Measurements from ENCODE around the gene CD164L2.

The CD164L2 gene

DNA sequence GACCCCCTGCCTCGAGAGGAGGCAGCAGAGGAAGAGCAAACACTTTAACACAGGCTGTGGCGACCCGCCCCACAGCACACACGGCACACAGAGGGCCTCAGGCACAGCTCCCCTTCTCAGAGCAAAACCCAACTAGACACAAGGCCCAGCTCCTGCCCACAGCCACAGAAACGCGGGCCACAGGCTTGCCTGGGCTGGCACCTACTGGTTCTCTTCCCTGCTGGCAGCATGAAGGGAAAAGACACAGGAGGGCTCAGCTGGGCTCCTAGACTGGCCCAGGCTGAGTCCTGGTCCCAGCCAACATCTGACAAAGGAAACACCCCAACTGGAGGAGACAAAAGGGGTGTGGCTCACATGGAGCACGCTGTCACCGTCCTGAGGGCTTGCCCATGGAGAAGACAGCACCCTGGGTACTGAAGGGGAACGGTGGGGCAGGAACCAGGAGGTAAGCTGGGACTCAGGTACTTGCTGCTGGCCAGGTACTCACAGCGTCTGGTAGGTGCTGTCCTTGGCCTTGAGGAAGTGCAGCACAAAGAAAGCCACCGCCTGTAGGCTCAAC lies 3.5 kb downstream of the CD164L2 start:
- Histone ChIP-seq H2BK15ac (ENCODE audit: low read depth, poor library complexity, severe bottlenecking) (no peak overlapping the region), H3K4me2 (ENCODE audit: low read length, poor library complexity, severe bottlenecking) (no peak overlapping the region), H3K23ac (ENCODE audit: low read length in 2 of 2) (no peak overlapping the region), H3K27ac (ENCODE audit: low read length, poor library complexity, severe bottlenecking) (no peak overlapping the region), H4K8ac (ENCODE audit: low read length) (peak overlapping the region; percentile 21), H3K4ac (ENCODE audit: low read depth in 1 of 2, low read length in 2 of 2) (no peak overlapping the region), H3K4me1 (ENCODE audit: control insufficient read depth, insufficient read depth, low read depth, low read length) (peaks cover 5% of the 10 kb centered on the region), H3K18ac (ENCODE audit: low read depth in 1 of 2, low read length in 2 of 2) (no peak overlapping the region), H3K79me1 (replicated peaks; ENCODE audit: low read length, poor library complexity, severe bottlenecking) (no peaks in the 10 kb centered on the region), H3K9me3 (ENCODE audit: control insufficient read depth, low read length) (no peaks in the 10 kb centered on the region), H3K14ac (ENCODE audit: low read length in 2 of 2) (no peak overlapping the region), H2BK5ac (ENCODE audit: low read depth, low read length, poor library complexity, severe bottlenecking) (no peak overlapping the region), H4K91ac (ENCODE audit: low read length) (no peak overlapping the region), H2AFZ (ENCODE audit: low read depth, low read length) (no peak overlapping the region), H3K36me3 (ENCODE audit: control insufficient read depth in 1 of 2, insufficient read depth in 2 of 2, low read depth in 1 of 2, low read length in 2 of 2) (no peaks in the 10 kb centered on the region), H3K9ac (ENCODE audit: low read length) (no peak overlapping the region), H3K4me3 (ENCODE audit: insufficient read depth in 1 of 2, low read depth in 1 of 2, low read length in 2 of 2) (no peak overlapping the region), H2BK120ac (ENCODE audit: low read depth, low read length) (no peak overlapping the region), H3K27me3 (ENCODE audit: control insufficient read depth in 1 of 2, insufficient read depth in 1 of 2, low read length in 2 of 2) (peaks cover 12 to 27% of the 10 kb centered on the region in 2 experiments), H2BK12ac (ENCODE audit: low read length in 2 of 2) (no peak overlapping the region), H2AK5ac (ENCODE audit: low read length, severe bottlenecking) (no peak overlapping the region)
- WGBS: 77% methylated on average over 11 of the region's 11 CpGs
- no peak for DNase-seq

DNA sequence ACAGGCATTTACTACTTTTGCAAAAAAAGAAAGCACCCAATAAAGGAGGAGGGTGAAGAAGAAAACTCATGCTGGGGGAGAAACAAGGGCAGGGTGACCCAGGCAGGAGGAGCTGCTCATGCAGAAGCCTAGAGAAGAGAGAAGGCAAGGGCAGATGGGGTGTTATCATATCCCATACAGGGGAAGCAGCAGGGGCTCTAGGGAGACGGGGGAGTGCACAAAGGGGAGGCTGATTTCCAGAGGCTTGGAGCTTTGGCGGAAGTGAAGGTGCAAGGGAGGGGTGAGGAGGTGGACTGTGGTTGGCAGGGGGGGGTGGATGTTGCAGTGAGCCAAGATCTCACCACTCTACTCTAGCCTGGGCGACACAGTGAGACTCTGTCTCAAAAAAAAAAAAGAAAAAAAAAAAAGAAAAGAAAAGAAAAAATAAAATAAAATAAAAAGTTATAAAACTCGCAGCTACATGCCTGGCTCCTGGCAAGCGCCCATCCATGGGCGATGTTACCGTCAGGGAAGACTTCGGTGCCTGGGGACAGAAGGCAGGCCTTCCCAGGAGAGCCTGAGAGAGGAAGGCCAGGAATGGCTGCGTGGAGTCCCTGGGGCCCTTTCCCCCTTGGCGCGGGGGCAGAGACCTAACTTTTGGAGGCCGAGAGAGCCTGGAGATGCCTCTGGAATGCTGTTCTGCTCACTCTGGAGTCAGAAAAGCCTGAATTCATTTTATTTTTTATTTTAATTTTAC lies 5.2 kb downstream of the CD164L2 start:
- Histone ChIP-seq H3K4me3 (ENCODE audit: insufficient read depth in 1 of 2, low read depth in 1 of 2, low read length in 2 of 2) (no peak overlapping the region), H2BK12ac (ENCODE audit: low read length in 2 of 2) (no peak overlapping the region), H3K4me1 (ENCODE audit: control insufficient read depth, insufficient read depth, low read depth, low read length) (peaks cover 2% of the 10 kb centered on the region), H3K18ac (ENCODE audit: low read depth in 1 of 2, low read length in 2 of 2) (no peak overlapping the region), H2AK5ac (ENCODE audit: low read length, severe bottlenecking) (no peak overlapping the region), H2BK5ac (ENCODE audit: low read depth, low read length, poor library complexity, severe bottlenecking) (no peak overlapping the region), H2AFZ (ENCODE audit: low read depth, low read length) (no peak overlapping the region), H4K91ac (ENCODE audit: low read length) (no peak overlapping the region), H3K4ac (ENCODE audit: low read depth in 1 of 2, low read length in 2 of 2) (no peak overlapping the region), H3K23ac (ENCODE audit: low read length in 2 of 2) (no peak overlapping the region), H3K9ac (ENCODE audit: low read length) (no peak overlapping the region), H3K4me2 (ENCODE audit: low read length, poor library complexity, severe bottlenecking) (no peak overlapping the region), H3K27ac (ENCODE audit: low read length, poor library complexity, severe bottlenecking) (no peak overlapping the region), H3K27me3 (ENCODE audit: control insufficient read depth in 1 of 2, insufficient read depth in 1 of 2, low read length in 2 of 2) (peaks cover 12 to 40% of the 10 kb centered on the region in 2 experiments), H4K8ac (ENCODE audit: low read length) (no peak overlapping the region), H3K9me3 (ENCODE audit: control insufficient read depth, low read length) (no peaks in the 10 kb centered on the region), H2BK15ac (ENCODE audit: low read depth, poor library complexity, severe bottlenecking) (no peak overlapping the region), H3K14ac (ENCODE audit: low read length in 2 of 2) (no peak overlapping the region), H3K36me3 (ENCODE audit: control insufficient read depth in 1 of 2, insufficient read depth in 2 of 2, low read depth in 1 of 2, low read length in 2 of 2) (no peaks in the 10 kb centered on the region), H3K79me1 (replicated peaks; ENCODE audit: low read length, poor library complexity, severe bottlenecking) (no peaks in the 10 kb centered on the region), H2BK120ac (ENCODE audit: low read depth, low read length) (no peak overlapping the region)
- WGBS: 92% methylated on average over 10 of the region's 12 CpGs
- DNase-seq: no peak

DNA sequence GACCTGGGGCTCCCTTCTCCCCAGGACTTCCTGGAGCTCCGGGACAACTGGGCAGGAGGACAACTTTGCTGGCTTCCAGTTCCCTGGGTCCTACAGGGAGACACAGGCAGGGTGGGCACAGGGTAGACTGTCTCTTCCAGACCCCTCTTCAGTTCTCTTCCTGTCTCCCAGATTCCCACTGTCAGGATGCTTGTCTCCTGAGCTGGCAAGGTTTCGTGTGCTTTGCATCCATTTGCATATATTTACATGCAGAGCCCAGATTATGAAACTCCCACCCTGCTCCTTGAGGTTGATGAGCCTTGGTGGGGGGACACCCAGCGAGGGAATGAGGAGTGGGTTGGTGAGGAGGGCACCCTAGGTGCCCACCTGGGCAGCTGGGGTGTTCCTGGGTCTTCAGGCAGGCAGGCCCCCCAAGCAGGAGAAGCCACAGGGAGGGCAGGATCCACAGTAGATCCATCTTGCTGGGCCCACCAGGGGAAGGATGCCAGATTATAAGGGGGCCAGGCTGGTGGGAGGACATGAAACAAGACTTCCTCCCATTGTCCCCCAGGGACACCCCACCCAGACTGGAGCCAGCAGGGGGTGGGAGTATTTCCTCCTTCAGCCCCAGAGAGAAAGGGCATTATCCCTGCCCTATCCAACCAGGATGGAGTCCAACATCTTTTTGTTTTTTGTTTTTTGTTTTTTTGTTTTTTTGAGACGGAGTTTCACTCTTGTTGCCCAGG lies 8.6 kb downstream of the CD164L2 start, which contains the start of gene FCN3:
Gene FCN3 (minus strand): TSS at position 463 of the 725 bp plus-strand sequence. CDS start 6 bp downstream, at position 457.
- no peak within 1 kb of the TSS for H3K4me3 ChIP-seq (ENCODE audit: insufficient read depth in 1 of 2, low read depth in 1 of 2, low read length in 2 of 2)
- no peak within 1 kb of the TSS for H4K91ac ChIP-seq (ENCODE audit: low read length)
- no peak within 1 kb of the TSS for H2BK15ac ChIP-seq (ENCODE audit: low read depth, poor library complexity, severe bottlenecking)
- no peak within 1 kb of the TSS for H3K4ac ChIP-seq (ENCODE audit: low read depth in 1 of 2, low read length in 2 of 2)
- H3K27ac ChIP-seq (ENCODE audit: low read length, poor library complexity, severe bottlenecking): no peak within 1 kb of the TSS
- H3K18ac ChIP-seq (ENCODE audit: low read depth in 1 of 2, low read length in 2 of 2): no peak within 1 kb of the TSS
- H3K9me3 ChIP-seq (ENCODE audit: control insufficient read depth, low read length): no peaks in the 10 kb centered on the region
- H3K23ac ChIP-seq (ENCODE audit: low read length in 2 of 2): no peak within 1 kb of the TSS
- H2AFZ ChIP-seq (ENCODE audit: low read depth, low read length): no peak within 1 kb of the TSS
- no peak within 1 kb of the TSS for H4K8ac ChIP-seq (ENCODE audit: low read length)
- DNase-seq: no peak
- peaks cover 2 to 12% of the 10 kb centered on the region in 2 experiments for H3K27me3 ChIP-seq (ENCODE audit: control insufficient read depth in 1 of 2, insufficient read depth in 1 of 2, low read length in 2 of 2)
- no peak within 1 kb of the TSS for H3K14ac ChIP-seq (ENCODE audit: low read length in 2 of 2)
- H3K36me3 ChIP-seq (ENCODE audit: control insufficient read depth in 1 of 2, insufficient read depth in 2 of 2, low read depth in 1 of 2, low read length in 2 of 2): no peaks in the 10 kb centered on the region
- 69% methylated on average over 4 of the region's 4 CpGs for WGBS
- H2BK120ac ChIP-seq (ENCODE audit: low read depth, low read length): no peak within 1 kb of the TSS
- H2BK5ac ChIP-seq (ENCODE audit: low read depth, low read length, poor library complexity, severe bottlenecking): no peak within 1 kb of the TSS
- H3K4me1 ChIP-seq (ENCODE audit: control insufficient read depth, insufficient read depth, low read depth, low read length): peaks cover 2% of the 10 kb centered on the region
- H3K79me1 ChIP-seq (replicated peaks; ENCODE audit: low read length, poor library complexity, severe bottlenecking): no peaks in the 10 kb centered on the region
- no peak within 1 kb of the TSS for H3K9ac ChIP-seq (ENCODE audit: low read length)
- no peak within 1 kb of the TSS for H2AK5ac ChIP-seq (ENCODE audit: low read length, severe bottlenecking)
- H3K4me2 ChIP-seq (ENCODE audit: low read length, poor library complexity, severe bottlenecking): no peak within 1 kb of the TSS
- H2BK12ac ChIP-seq (ENCODE audit: low read length in 2 of 2): no peak within 1 kb of the TSS

Measured in mesenchymal stem cell (in vitro differentiated cells and primary cell).